CD14-positive monocyte (primary cell): ENCODE measurements around the gene EFCC1. TPM values are rescaled to one million over a fixed set of nuclear protein-coding genes. Genes with fewer than 3 reads are reported as not detected.
A peak's percentile ranks its signal among the peaks of the same experiment; 100 is the strongest.

Experiments
- DNase-seq, 3 donors: peaks; one replicate each; pipeline ENCODE4 v3.0.0-alpha.2; 2011 to 2022
- H2AFZ ChIP-seq: 2 replicates; pipeline ENCODE4 v1.6.0; 2012; ENCODE audit warnings: mild to moderate bottlenecking, low read depth, low read length, inconsistent platforms; ENCODE audit not compliant: insufficient read depth, poor library complexity, severe bottlenecking
- H3K27ac ChIP-seq, 2 donors: 1 replicate in 1 of 2; 2 replicates in 1 of 2; pipeline ENCODE4 v1.5.1; 2012 to 2013; ENCODE audit warnings: low read length in 2 of 2, control low read depth in 1 of 2, inconsistent platforms in 1 of 2, low read depth in 1 of 2, mild to moderate bottlenecking in 1 of 2
- H3K27me3 ChIP-seq, 2 donors: one replicate each; pipeline versions ENCODE4 v1.6.0 to v1.6.1; 2011 to 2013; ENCODE audit warnings: low read length in 2 of 2; ENCODE audit not compliant: control insufficient read depth in 2 of 2, insufficient read depth in 2 of 2
- H3K36me3 ChIP-seq, 2 donors: replicated peaks in 1 of 2; 1 replicate in 1 of 2; 2 replicates in 1 of 2; pipeline versions ENCODE4 v1.5.1 to v1.6.1; 2012 to 2013; ENCODE audit warnings: low read length in 2 of 2, control low read depth in 1 of 2, inconsistent platforms in 1 of 2, mild to moderate bottlenecking in 1 of 2; ENCODE audit not compliant: insufficient read depth in 2 of 2, control insufficient read depth in 1 of 2
- H3K4me1 ChIP-seq, 2 donors: 1 replicate in 1 of 2; 2 replicates in 1 of 2; pipeline versions ENCODE4 v1.5.1 to v1.6.1; 2012 to 2013; ENCODE audit warnings: low read length in 2 of 2, control low read depth in 1 of 2, inconsistent platforms in 1 of 2, mild to moderate bottlenecking in 1 of 2, moderate library complexity in 1 of 2; ENCODE audit not compliant: insufficient read depth in 2 of 2, control insufficient read depth in 1 of 2
- H3K4me2 ChIP-seq: replicated peaks from 2 replicates; pipeline ENCODE3; 2012; ENCODE audit warnings: low read length, moderate library complexity, mild to moderate bottlenecking; ENCODE audit not compliant: poor library complexity, severe bottlenecking; ENCODE audit errors: extremely low read depth
- H3K4me3 ChIP-seq, 3 experiments: fragments of 200-600 bp in 1 of 3; sonication (generic) in 1 of 3; replicated peaks in 1 of 3; 1 replicate in 2 of 3; 2 replicates in 1 of 3; pipeline ENCODE4 v1.5.1; 2011 to 2013; ENCODE audit warnings: low read length in 3 of 3, mild to moderate bottlenecking in 3 of 3, control low read depth in 2 of 3, low read depth in 2 of 3, inconsistent platforms in 1 of 3, moderate library complexity in 1 of 3
- H3K79me2 ChIP-seq: 2 replicates; pipeline ENCODE4 v1.6.0; 2012; ENCODE audit warnings: mild to moderate bottlenecking, control low read depth, inconsistent platforms, low read length, moderate library complexity; ENCODE audit not compliant: insufficient read depth
- H3K9ac ChIP-seq: 2 replicates; pipeline ENCODE4 v1.6.0; 2017; ENCODE audit warnings: low read length, mild to moderate bottlenecking; ENCODE audit not compliant: insufficient read depth, poor library complexity, severe bottlenecking
- H3K9me3 ChIP-seq, 2 donors: replicated peaks in 1 of 2; 1 replicate in 1 of 2; 2 replicates in 1 of 2; pipeline versions ENCODE4 v1.5.1 to v1.6.1; 2012 to 2013; ENCODE audit warnings: low read length in 2 of 2, control low read depth in 1 of 2; ENCODE audit not compliant: control insufficient read depth in 1 of 2, insufficient read depth in 1 of 2
- H4K20me1 ChIP-seq: 2 replicates; pipeline ENCODE4 v1.6.0; 2012; ENCODE audit warnings: mild to moderate bottlenecking, low read length, control low read depth, moderate library complexity; ENCODE audit not compliant: insufficient read depth
- H3K27ac Mint-ChIP-seq, 7 donors: one replicate each; pipeline ENCODE4 v1.8.0; 2020; ENCODE audit warnings: mild to moderate bottlenecking in 7 of 7, mixed read lengths in 7 of 7, moderate library complexity in 6 of 7, inconsistent platforms in 2 of 7
- H3K27me3 Mint-ChIP-seq, 3 donors: one replicate each; pipeline ENCODE4 v1.8.0; 2021 to 2022; ENCODE audit warnings: low read depth in 3 of 3, mild to moderate bottlenecking in 3 of 3, mixed read lengths in 3 of 3, moderate library complexity in 3 of 3, inconsistent platforms in 1 of 3
- H3K36me3 Mint-ChIP-seq, 2 donors: one replicate each; pipeline ENCODE4 v1.8.0; 2020; ENCODE audit warnings: mixed read lengths in 2 of 2, inconsistent platforms in 1 of 2, mild to moderate bottlenecking in 1 of 2
- H3K4me1 Mint-ChIP-seq: one replicate; pipeline ENCODE4 v1.8.0; 2020; ENCODE audit warnings: mild to moderate bottlenecking, mixed read lengths
- H3K4me3 Mint-ChIP-seq, 2 donors: one replicate each; pipeline ENCODE4 v1.8.0; 2020; ENCODE audit warnings: mild to moderate bottlenecking in 2 of 2, mixed read lengths in 2 of 2, moderate library complexity in 1 of 2
- H3K9me3 Mint-ChIP-seq, 7 donors: one replicate each; pipeline ENCODE4 v1.8.0; 2020 to 2022; ENCODE audit warnings: mixed read lengths in 7 of 7, mild to moderate bottlenecking in 6 of 7, moderate library complexity in 6 of 7, inconsistent platforms in 2 of 7
- WGBS: methylation state at CpG from one replicate; pipeline ENCODE4 v1.1.5; 2013; ENCODE audit warnings: missing lambda C conversion rate; ENCODE audit not compliant: insufficient coverage; 5-methylcytosine and 5-hydroxymethylcytosine counted together
- intact Hi-C, 2 donors: fragments of 100-400 bp; cut with micrococcal nuclease; formaldehyde crosslinking; loops; one replicate each; pipeline versions ENCODE4 v1.15.0 to v1.15.1; 2023
- polyA plus RNA-seq, 3 donors: library from polyadenylated mRNA; depleted of rRNA in 1 of 3; unstranded in 2 of 3; stranded (reverse) in 1 of 3; fragments of 300-500 nt in 2 of 3; fragments of >200 nt in 1 of 3; fragmentation: Illumina TruSeq in 2 of 3; gene quantifications; 1 replicate in 2 of 3; 2 replicates in 1 of 3; pipeline ENCODE4 v1.2.3, GENCODE V29; 2012 to 2021
- TF ChIP-seq, protein P1 (sequence below): fragments of 200-600 bp; IDR thresholded peaks from one replicate; pipeline ENCODE4 v1.8.0; 2022; ENCODE audit warnings: antibody characterized with exemption, mild to moderate bottlenecking

EFCC1 gene
- polyA plus RNA-seq, 3 donors = 0.11 to 0.15 TPM; not detected in 1

DNA sequence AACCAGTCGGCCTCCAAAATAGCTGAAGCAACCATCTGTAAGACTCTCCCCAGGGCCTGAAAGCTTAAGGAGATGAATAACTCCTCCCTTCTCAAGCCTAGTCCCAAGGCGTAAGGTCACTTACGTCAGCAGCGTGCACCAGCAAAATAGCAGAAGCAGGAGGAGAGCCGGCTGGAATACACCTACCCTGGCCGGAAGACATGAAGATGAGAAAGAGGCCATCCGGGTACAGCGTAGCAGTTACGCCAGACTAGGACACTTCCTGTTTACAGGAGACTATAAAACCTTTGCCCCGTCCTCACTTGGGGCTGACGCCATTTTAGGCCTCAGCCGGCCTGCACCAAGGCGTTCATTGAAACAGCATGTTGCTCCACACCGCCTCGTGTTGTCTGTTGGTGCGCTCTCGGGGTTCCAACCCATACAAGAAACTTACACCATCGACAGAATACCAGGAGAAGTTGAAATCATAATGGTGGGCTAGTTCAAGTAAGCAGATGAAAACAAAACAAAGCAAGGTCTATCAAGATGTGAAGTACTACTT is 9.7 kb upstream of the EFCC1 start:
- Mint-ChIP-seq H3K36me3 (peaks cover 0 to 2% of the 10 kb centered on the region in 2 donors), H3K27ac (peak overlapping the region; percentile 89 to 94 (median 93)), H3K27me3 (peaks cover 0 to 10% (median 6%) of the 10 kb centered on the region in 3 donors), H3K9me3 (peaks cover 0 to 2% (median 0%) of the 10 kb centered on the region in 7 donors), H3K4me3 (peak overlapping the region in 1 of 2 donors; percentile 78), H3K4me1 (peaks cover 28% of the 10 kb centered on the region)
- Histone ChIP-seq H3K9ac (no peak overlapping the region), H3K4me2 (no peak overlapping the region), H3K27ac (peak overlapping the region; percentile 60 to 71), H3K27me3 (peaks cover 0 to 4% of the 10 kb centered on the region in 2 donors), H2AFZ (peak overlapping the region; percentile 51), H4K20me1 (no peaks in the 10 kb centered on the region), H3K36me3 (no peaks in the 10 kb centered on the region), H3K79me2 (no peaks in the 10 kb centered on the region), H3K9me3 (no peaks in the 10 kb centered on the region), H3K4me3 (no peak overlapping the region), H3K4me1 (peaks cover 27 to 30% of the 10 kb centered on the region in 2 donors)
- TF ChIP-seq, protein P1, sequence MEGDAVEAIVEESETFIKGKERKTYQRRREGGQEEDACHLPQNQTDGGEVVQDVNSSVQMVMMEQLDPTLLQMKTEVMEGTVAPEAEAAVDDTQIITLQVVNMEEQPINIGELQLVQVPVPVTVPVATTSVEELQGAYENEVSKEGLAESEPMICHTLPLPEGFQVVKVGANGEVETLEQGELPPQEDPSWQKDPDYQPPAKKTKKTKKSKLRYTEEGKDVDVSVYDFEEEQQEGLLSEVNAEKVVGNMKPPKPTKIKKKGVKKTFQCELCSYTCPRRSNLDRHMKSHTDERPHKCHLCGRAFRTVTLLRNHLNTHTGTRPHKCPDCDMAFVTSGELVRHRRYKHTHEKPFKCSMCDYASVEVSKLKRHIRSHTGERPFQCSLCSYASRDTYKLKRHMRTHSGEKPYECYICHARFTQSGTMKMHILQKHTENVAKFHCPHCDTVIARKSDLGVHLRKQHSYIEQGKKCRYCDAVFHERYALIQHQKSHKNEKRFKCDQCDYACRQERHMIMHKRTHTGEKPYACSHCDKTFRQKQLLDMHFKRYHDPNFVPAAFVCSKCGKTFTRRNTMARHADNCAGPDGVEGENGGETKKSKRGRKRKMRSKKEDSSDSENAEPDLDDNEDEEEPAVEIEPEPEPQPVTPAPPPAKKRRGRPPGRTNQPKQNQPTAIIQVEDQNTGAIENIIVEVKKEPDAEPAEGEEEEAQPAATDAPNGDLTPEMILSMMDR = no peak
- DNase-seq = peak; percentile 87 to 92 (median 90)
- intact Hi-C loops = no loop called here
- WGBS = 45% methylated on average over 8 of the region's 18 CpGs

DNA sequence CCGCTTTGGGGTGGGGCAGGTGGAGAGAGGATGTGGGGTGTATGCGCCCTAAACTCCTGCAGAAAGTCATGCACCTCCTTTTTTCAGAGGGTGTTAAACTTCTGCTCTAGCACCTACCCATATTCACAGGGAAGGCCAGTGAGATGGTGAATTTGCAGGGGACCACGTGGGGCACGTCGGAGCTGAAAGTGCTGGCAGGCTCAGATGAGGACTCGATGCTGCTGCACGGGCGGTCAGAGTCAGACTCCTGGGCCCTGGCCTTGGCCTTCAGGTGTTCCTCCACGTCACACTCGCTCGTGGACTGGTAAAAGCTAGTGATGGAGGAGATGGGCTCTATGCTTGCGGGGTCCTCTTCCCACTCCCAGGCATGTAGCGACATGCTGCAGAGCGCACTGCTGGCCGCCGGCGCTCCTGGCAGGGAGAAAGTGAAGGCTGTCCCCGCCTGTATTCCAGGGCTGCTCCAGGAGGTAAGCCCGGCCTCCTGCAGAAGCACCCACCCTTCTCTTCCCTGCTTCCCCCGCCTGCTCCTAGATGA is 8.1 kb upstream of the EFCC1 start:
- Mint-ChIP-seq H3K9me3 (peaks cover 0 to 2% (median 0%) of the 10 kb centered on the region in 7 donors), H3K36me3 (peaks cover 0 to 2% of the 10 kb centered on the region in 2 donors), H3K27ac (peak overlapping the region in 6 of 7 donors; percentile 25 to 80 (median 53)), H3K4me1 (peaks cover 32% of the 10 kb centered on the region), H3K27me3 (peaks cover 0 to 10% (median 7%) of the 10 kb centered on the region in 3 donors), H3K4me3 (peak overlapping the region; percentile 34 to 83)
- intact Hi-C loops = no loop called here
- Histone ChIP-seq H3K79me2 (no peaks in the 10 kb centered on the region), H3K9me3 (no peaks in the 10 kb centered on the region), H3K4me2 (no peak overlapping the region), H3K9ac (no peak overlapping the region), H3K4me1 (peaks cover 30 to 34% of the 10 kb centered on the region in 2 donors), H3K4me3 (no peak overlapping the region), H3K27ac (no peak overlapping the region), H4K20me1 (no peaks in the 10 kb centered on the region), H2AFZ (no peak overlapping the region), H3K36me3 (no peaks in the 10 kb centered on the region), H3K27me3 (peaks cover 0 to 4% of the 10 kb centered on the region in 2 donors)
- DNase-seq = no peak
- 100% methylated on average over 7 of the region's 20 CpGs for WGBS
- TF ChIP-seq, protein P1 = no peak
